GM18526 (cell line): ENCODE results near the gene ANGPTL7.

Experiments used
- POLR2A ChIP-seq: IDR thresholded peaks from 3 replicates; pipeline ENCODE4 v1.6.1; 2011; ENCODE audit not compliant: insufficient read length; ENCODE audit errors: extremely low read depth

The ANGPTL7 gene

DNA sequence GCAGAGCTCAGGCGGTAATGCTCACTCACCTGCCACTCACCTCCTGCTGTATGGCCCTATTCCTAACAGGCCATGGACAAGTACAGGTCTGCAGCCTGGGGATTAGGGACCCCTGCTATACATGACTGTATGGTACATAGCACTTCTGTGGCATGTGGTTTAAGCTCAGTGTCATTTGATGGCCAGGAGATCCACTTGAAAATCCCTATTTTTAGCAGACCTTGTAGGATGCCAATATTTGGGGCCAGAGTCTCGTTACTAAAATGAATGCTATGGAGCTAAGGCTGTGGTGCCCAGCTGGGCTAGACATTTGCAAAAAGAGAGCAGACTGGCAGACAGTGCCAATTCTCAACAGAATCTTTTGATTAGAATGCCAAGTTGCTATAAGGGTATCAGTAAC lies 1.7 kb upstream of the ANGPTL7 start:
- TF ChIP-seq POLR2A: no peak

DNA sequence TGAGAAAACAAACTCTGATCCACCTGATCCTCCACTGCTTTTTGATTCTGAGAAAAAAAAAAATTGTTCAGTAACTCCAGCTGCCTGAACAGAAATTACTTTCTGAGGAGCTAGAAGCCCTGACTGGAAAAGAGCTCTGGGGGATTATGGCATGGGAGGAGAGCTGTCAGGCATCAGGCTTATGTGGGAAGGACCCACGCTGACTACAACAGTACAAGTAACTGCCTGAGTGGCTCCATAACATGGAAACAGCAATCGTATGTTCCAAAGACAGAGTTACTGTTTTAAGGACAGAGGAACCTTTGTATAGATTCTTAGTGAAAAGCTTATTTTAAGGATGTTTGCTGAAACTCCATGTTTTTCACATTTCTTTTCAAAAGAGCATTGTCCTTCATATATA lies 1.2 kb upstream of the ANGPTL7 start:
- no peak for TF ChIP-seq POLR2A

DNA sequence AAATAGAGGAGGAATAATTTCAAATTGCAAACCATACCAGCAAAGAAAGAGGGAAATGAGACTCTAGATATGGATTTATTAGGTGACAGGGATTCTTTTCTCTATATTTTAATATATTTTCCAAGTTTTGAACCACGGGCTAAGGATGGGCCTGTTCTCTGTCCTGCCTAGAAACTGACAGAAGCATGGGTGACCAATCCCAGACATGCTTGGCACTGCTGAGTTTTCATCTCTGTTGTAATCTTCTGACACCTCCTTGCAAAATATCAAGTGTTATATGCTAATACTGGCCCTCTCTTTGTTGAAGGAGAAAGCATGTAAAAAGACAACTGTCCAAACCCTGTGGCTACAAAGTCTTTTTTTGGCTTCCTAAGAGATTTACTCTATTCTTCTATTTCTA lies 774 bp upstream of the ANGPTL7 start:
- no peak for TF ChIP-seq POLR2A

DNA sequence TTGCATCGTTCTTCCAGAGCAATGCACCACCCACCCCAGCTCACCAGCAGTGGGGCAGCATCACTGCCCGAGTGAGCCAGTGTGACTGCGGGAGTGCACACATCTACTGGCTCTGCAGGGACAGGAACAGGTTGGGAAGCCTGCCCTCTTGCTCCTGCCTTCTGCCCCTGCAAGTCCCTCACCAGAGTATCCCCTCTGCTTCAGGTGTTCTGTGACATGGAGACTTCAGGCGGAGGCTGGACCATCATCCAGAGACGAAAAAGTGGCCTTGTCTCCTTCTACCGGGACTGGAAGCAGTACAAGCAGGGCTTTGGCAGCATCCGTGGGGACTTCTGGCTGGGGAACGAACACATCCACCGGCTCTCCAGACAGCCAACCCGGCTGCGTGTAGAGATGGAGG lies 4.2 kb downstream of the ANGPTL7 start:
- TF ChIP-seq POLR2A: no peak

DNA sequence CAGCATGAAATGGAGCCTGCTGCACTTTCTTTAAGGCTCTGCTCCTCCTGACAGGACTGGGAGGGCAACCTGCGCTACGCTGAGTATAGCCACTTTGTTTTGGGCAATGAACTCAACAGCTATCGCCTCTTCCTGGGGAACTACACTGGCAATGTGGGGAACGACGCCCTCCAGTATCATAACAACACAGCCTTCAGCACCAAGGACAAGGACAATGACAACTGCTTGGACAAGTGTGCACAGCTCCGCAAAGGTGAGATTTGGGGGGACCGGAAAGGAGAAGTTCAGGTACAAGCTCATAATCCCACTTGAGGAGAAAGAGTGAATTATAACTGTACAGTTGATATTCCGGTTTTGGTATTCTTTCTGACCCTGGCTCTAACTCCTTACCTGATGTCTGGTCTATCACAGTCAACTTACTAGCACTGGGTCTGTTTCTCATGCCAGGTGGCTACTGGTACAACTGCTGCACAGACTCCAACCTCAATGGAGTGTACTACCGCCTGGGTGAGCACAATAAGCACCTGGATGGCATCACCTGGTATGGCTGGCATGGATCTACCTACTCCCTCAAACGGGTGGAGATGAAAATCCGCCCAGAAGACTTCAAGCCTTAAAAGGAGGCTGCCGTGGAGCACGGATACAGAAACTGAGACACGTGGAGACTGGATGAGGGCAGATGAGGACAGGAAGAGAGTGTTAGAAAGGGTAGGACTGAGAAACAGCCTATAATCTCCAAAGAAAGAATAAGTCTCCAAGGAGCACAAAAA lies 5.4 kb downstream of the ANGPTL7 start:
- no peak for TF ChIP-seq POLR2A

DNA sequence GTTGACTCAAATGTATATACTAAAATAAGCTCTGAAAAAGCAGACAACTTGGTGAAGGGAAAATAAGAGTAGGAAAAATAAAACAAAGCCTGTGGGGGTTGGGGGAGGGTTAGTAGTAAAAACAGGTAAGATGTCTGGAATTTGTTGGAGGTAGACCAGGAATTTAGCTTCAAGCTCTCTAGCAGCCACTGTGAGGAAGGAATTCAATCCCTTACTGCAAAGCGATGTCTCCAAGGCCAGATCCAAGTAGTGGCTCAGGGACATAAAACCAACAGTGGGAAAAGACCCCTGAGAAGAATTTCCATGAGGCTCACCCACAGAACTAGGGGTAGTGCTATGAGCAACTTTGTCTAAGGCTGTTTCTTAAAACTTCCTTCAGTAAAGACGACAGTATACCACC lies 7.8 kb downstream of the ANGPTL7 start:
- no peak for TF ChIP-seq POLR2A

DNA sequence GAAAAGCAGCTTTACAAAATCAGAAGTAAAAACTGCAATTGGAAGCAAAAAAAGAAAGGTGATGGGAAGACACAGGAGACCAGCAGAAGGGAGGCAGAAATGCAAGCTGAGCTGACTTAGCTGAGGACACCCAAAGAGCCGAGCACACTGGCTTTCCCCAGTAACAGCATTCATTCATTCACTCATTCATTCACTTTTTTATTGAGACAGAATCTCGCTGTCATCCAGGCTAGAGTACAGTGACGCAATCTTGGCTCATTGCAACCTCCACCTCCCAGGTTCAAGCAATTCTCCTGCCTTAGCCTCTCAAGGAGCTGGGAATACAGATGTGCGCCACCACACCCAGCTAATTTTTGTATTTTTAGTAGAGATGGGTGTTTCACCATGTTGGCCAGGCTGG lies 8.2 kb downstream of the ANGPTL7 start:
- no peak for TF ChIP-seq POLR2A

DNA sequence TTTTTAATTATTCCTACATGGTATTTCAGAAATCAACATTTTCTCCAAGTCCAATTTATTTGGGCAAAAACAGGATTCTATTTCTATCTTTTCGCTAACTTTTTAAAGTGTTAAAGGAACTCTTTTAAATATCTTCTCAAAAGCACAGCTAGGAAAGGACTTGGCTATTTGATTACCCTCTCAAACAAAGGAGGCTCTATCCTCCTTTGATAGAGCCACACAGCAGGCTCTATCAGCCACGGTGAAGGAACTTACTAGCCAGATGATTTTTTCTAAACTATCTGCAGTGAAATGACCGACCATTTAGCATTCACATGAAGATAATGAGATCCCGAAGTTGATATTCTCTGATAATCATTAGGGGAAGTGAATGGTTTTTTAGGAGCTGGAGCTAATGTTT lies 9.1 kb downstream of the ANGPTL7 start:
- TF ChIP-seq POLR2A: no peak

DNA sequence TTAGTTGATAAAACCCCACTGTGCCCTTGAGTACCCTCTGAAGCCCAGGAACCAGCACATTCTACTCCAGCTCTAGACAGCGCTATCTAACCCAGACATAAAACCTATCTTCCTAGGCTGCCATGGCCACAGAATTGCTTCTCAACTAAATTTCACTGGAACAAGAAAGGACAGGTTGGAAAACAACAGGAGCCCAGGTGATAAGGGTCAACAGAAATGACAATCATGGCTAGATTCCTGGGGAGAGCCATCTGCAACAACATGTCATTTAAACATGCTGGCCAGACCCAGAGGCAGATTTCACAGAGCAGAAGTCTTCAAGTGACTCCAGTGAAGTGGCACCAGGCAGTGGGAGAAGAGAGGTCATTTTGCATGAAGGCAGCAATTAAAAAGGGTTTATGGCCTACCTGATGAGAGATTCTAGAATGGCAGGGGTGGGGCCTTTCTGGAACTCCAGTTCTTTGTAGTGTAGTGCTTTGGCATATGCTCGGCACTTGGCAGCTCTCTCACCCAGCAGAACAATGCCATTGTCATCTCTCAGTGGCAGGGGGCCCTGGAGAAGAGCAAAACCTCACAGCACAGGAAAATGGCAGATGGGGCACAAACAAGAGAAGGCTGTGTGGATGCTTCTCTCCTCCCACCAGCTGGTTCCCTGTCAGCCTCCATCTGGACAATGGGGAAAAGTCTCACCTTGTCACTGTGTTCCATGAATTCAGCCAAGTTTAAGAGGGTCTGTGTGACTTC lies 9.9 kb downstream of the ANGPTL7 start:
- no peak for TF ChIP-seq POLR2A

DNA sequence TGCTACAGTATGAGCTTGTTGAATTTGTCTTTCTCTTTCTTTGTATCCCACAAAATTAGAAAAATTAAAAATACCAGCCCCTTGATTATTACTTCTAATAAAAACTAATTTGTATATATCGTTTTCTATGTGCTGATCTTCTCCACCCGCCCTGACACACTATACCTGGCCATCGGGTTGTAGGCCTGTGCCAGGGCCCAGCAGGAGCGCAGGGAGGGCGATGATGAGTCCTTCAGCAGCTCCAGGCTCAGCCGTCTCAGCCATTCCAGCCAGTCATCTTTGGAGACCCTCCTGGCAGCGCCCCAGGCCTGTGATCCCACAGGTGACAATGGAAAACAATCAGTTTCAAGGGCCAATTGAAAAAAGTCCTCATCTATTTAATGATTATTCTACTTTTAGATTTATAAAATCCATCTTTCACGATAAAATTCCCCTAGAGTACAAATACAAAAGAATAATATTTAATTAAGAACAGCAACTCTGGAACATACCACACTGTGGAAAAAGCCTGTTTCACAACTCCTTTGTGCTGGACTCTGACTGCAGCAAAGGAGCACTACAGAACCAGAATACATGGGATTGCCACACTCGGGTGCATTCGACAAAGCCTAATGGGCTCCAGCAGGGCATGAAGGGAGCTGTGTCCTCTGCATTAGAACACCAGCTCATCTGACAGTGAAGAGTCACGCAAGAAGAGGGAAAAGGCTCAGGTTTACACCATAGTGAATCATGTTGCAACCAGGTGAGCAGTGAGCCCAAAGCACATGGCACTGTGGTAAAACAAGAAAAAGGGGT lies 15.4 kb downstream of the ANGPTL7 start:
- TF ChIP-seq POLR2A: no peak

DNA sequence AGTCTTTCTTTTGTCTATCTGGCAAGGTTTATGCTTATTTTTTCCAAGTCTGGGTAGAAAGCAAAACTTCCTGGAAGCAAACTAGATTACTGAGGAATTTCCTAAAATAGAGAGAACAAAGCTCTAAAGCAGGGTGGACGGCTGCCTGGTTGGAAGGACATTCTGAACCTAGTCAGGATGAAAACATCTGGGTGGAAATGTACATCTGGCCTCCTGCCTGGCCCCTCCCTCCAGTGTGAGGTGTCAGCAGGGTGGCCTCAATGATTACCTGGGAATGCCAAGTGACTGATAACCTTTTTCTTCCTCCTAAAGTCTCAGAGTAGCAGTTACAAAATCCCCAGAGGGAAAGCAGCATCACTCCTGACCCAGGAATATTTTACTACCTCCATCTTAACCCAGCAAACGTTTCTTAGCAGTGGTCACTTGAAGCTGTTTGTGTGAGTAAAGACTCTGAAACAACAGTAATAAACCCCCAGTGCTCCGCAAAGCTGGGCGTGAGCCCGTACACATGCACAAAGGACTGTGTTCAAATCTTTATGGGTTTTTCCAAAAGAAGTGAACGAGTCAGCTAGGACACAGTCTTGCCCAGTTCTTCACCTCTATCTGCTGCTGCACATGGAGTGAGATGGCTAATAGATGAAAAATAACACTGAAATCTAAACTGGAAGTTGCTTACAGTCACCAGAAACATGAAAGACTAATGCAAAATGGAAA lies 18.9 kb downstream of the ANGPTL7 start:
- TF ChIP-seq POLR2A: no peak

DNA sequence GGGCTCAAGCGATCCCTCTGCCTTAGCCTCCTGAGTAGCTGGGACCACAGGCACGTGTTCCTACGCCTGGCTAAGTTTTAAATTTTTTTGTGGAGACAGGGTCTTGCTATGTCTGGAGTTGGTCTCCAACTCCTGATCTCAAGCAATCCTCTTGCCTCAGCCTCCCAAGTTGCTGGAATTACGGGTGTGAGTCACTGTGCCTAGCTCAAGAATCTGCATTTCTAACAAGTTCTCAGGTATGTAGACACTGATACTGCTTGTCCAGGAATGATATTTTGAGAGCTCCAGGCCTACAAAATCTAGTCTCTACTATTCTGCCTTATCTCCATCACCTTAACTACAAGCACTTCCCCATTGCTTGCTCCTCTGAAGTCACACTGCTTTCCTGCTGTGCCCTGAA lies 22.3 kb downstream of the ANGPTL7 start:
- TF ChIP-seq POLR2A: no peak

DNA sequence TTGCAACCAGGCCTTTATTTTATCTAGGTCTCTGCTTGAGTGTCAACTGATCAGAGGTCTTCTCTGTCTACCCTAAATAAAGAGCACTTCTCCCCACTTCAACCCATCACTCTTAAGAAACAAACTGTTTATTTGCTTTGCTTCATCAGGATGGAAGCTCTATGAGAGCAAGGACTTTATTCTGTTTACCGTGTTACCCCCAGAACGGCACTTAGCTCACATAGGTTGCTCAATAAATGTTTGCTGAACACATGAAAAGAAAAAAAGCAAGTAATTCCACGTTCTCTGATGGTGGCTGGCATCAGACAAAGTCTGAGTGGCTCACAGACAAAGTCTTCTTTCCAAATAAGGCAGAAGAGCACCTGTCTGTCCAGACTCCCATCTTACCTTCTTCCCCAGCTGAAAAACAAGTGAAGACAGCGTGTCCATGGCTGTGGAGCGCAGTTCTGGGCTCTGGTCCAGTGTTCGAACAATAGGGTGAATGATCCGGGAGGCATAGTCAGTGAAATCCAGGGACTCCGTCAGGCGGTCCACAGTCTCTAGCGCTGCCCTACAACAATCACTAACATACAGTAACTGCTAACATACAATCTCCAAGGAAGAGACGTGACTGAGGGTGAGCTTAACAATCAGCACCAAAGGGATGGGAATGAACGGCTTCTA lies 22.9 kb downstream of the ANGPTL7 start:
- no peak for TF ChIP-seq POLR2A

DNA sequence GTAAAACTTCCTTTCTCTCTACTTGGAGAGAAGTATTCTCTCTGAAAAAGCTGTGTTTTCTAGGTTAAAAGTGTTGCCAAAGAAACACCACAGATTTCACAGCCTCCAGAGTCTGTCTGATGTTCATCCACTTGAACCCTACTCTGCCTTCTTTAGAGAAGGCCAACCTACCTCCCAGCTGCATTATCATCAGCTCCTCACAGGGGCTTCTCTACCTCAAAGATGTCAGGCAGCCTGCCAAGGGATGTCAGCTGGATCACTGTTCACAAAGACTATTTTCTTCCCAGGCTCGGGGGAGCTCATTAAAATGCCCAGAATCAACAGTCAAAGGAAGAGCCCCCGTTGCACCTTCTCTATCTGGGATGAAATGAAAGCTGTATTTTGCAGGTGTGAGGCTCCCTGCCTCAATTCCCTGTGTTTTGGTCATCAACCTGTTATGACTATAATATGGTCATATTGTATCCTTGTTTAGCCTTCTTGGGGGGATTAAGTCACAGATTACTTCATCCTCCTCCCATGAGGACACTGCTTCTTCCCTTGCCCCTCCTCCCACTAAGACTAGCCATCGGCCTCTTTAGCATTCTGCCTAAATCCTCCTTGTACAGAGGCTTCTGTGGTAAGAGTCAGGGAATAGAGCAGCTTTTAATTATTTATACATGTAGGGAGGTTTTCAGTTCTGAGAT lies 25.7 kb downstream of the ANGPTL7 start:
- TF ChIP-seq POLR2A: no peak
